ENCODE data around the gene HLCS. TPM values are rescaled to one million over a fixed set of nuclear protein-coding genes. Genes with fewer than 3 reads are reported as not detected.

Gene HLCS
- total RNA-seq, 1 donor from 2014 or later = 42.6 TPM

DNA sequence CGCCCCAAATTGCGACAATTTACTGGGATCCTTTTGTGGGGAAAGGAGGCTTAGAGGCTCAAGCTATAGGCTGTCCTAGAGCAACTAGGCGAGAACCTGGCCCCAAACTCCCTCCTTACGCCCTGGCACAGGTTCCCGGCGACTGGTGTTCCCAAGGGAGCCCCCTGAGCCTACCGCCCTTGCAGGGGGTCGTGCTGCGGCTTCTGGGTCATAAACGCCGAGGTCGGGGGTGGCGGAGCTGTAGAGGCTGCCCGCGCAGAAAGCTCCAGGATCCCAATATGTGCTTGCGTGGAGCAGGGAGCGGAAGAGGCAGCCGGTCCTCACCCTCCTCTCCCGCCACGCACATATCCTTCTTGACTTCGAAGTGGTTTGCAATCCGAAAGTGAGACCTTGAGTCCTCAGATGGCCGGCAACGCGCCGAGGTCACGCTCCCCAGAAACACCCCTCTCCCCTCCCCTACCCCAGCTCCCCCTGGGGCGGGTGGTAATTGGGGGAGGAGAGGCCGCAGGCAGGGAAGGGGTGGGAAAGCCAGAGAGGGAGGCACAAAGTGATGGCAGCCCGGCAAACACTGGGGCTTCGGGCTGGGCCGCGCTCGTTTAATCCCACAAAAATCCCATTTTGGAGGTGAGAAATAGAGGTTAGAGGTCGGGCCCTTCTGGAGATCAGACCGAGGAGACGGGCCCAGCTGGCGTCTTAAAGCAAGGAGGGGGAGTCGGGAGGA is 261.4 kb downstream of the HLCS start:
- DNase-seq (ENCODE audit: low read depth) = no peak

DNA sequence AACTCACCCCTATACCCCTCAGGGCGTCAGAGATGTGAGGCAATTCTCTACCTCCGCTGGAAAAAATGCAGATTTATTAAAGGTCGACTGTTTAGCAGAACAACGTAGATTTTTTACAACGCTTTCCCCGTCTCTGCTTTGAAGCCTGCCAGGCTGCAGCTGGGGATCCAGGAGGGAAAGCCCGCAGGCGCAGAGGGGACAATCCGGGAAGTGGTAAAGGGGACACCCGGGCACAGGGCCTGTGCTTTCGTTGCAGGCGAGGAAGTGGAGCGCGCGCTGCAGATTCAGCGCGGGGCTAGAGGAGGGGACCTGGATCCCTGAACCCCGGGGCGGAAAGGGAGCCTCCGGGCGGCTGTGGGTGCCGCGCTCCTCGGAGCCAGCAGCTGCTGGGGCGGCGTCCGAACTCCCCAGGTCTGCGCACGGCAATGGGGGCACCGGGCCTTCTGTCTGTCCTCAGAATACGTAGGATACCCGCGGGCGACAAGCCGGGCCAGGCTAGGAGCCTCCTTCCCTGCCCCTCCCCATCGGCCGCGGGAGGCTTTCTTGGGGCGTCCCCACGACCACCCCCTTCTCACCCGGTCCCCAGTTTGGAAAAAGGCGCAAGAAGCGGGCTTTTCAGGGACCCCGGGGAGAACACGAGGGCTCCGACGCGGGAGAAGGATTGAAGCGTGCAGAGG is 262.1 kb downstream of the HLCS start:
- no peak for DNase-seq (ENCODE audit: low read depth)

DNA sequence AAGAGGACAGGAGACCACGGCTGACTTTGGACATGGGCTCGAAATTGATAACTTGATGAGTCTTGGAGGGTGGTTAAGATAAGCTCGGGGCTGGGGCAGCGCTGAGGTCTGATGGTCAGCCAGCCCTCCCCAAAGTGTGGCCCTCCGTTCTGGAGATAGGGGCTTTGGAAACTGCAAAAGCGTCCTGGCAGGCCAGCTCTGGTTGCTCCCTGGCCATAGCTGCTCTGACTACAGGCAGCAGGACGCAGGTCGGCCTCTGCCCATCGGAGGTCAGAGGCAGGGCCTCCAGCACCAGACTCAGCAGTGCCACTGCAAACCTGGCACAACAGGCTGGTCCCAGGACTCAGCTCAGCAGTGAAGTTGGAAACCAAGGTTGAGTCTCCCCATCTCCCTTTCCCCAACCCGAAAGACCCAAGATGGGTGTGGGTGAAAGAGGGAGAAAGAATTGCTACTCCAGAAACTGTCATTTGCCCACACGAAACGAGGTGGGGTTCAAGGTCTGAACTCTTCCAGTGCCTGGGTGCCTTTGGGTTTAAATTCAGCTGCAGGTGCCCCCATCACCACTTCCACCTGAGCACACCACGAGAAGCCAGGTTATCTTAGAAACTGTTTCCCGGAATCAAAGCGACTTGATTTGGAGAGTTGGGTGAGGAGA is 262.7 kb downstream of the HLCS start:
- DNase-seq (ENCODE audit: low read depth) = no peak

DNA sequence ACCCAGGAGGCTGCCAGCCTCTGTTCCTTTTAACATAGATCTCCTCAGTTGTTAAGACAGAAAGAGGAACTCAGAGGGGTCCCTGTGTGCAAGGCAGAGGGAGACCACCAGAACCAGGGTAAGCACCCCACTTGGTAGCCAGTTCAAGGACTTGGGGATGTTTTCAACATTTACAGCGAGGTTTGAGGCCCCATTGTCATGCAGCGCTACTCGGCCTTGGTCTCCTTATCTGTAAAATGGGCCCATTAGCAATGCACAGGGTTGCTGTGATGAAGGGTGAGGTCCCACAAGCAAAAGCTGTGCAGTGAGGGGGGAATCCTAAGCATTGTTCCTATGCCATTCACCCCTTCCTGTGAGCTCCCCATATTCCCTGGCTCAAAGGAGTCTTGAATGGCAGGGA is 263.3 kb downstream of the HLCS start:
- DNase-seq (ENCODE audit: low read depth) = no peak

DNA sequence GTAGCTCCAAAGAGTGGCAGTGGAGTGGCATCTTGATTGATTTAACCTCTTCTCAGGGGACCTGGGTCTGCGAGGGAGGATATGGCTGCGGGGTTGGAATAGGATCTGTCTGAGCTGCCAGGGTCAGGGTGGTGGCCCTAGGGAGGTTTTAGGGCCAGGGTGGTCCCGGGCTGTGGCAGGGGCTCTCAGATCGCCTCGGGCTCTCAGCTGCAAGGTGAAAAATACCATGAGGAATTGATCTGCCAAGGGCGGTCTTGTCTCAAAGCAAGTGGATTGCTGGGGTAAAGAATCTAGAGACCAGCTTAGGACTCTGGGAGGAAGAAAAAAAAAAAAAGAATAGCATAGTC is 263.9 kb downstream of the HLCS start:
- DNase-seq (ENCODE audit: low read depth) = no peak

DNA sequence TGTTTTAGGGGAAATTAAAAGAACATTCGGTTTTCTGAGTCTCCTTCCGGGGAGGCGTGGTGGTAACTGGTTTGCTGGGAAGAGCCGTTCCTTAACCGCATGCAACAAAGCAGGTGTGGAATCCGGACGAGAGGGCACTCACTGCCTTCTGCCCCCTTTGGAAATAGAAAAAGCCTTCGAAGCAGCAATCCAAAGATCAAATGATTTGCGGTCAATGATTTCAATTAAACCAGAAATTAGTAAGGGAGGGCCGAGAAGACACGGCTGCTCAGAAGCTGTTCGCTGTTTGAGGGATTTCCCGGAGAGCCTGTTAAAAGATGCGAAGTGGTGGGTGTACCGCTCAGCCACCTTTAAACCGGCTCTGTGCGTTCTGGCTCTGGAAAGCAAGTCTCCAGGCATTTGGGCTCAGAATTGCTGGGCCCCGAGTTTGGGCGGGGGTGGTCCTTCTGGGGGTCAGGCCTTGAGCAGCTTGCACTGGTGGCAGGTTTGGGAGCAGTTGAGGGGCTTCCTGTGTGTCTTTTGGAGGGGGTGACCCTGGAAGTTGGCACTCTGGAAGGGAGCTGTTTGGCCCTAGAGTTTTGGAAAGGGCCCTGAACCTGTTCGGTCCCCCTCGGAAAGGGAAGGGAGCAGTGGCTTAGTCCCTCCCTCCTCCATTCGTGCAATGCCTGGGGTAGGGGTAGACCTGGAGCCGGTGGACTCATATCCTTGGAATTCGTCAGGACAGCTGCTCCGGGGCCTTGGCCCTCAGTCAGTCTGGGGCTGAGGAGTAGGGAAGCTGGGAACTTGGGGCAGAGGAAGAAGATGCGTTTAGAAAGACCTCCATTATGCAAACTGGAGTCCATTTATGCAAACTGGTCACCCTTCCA is 264.5 kb downstream of the HLCS start:
- DNase-seq (ENCODE audit: low read depth) = no peak

DNA sequence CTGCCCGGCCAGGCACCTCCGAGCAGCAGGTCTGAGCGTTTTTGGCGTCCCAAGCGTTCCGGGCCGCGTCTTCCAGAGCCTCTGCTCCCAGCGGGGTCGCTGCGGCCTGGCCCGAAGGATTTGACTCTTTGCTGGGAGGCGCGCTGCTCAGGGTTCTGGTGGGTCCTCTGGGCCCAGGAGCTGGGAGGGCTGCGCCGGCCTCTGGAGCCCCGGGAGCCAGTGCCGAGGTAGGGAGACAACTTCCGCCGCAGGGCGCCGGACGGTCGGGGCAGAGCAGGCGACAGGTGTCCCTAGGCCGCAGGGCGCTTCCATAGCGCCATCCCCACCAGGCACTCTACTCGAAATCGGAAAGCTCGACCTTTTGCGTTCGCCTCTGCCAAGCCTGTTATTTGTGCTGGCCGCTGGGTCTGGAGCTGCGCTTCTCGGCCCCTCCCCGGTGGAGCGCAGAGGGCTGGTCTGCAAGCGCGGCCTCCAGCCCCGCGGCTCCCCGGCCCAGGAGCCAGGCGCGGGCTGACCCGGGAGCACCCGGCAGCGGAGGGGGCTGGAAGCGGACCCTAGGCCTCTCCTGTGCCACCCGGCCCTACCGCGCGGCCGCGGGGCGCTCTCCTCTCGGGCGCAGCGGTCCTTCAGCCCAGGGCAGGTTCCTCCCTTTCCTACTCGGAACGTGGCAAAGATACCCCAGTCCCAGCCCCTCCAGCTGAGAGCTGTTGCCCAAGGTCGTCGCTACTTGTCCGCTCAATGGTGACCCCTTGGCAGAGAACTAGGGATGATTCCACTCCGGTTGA is 265.3 kb downstream of the HLCS start:
- no peak for DNase-seq (ENCODE audit: low read depth)

Other genes starting within 250 kb of the HLCS start
- 0.15 and 0.69 TPM in 2 replicates for gene RIPPLY3, start 40.0 kb upstream of the HLCS start, total RNA-seq
- gene PIGP, start 106.4 kb upstream of the HLCS start, total RNA-seq = 3.5 and 5.6 TPM in 2 replicates
- 177 and 302 TPM in 2 replicates for gene TTC3, start 106.6 kb upstream of the HLCS start, total RNA-seq